ENCODE results near the gene LRMDA.

GRCh38 chr10:76408646-76409045, 977.2 kb downstream of the LRMDA start:
- TF ChIP-seq CTCF (IDR thresholded peaks at IDR 0.05 in 2 of 3, conservative IDR thresholded peaks at IDR 0.05 in 1 of 3; ENCODE audit: control insufficient read depth in 2 of 3, extremely low read depth in 1 of 3, insufficient read depth in 1 of 3, low read depth in 3 of 3, low read length in 3 of 3) (no peak), ATF3 (IDR thresholded peaks at IDR 0.05; ENCODE audit: borderline replicate concordance, extremely low read depth, low read depth, low read length) (no peak), REST (IDR thresholded peaks at IDR 0.05; ENCODE audit: low read depth, low read length) (no peak), NKRF (conservative IDR thresholded peaks at IDR 0.05) (no peak), YY1 (IDR thresholded peaks at IDR 0.05; ENCODE audit: low read depth, low read length) (no peak), ZBTB4 (CRISPR knock-in tag; IDR thresholded peaks at IDR 0.05) (no peak), MXI1 (IDR thresholded peaks at IDR 0.05; ENCODE audit: low read depth, low read length) (no peak), ESRRA (IDR thresholded peaks at IDR 0.05; ENCODE audit: low read length) (no peak)

Data from GM12878 (cell line).